HUES48 (cell line): ENCODE measurements around the gene ACTMAP.
"Not testable (repeated sequence)": the region's sequence is repeated elsewhere in the genome, so short reads cannot be mapped to it uniquely, and the experiment has no call there.

Experiments used
- H3K27ac ChIP-seq: one replicate; pipeline ENCODE4 v1.7.0; 2013; ENCODE audit warnings: low read depth, low read length, inconsistent platforms
- H3K27me3 ChIP-seq: 2 replicates; pipeline ENCODE4 v1.6.1; 2013; ENCODE audit warnings: mild to moderate bottlenecking, low read length; ENCODE audit not compliant: control insufficient read depth, insufficient read depth
- H3K36me3 ChIP-seq: 2 replicates; pipeline ENCODE4 v1.6.1; 2013; ENCODE audit warnings: low read length; ENCODE audit not compliant: control insufficient read depth, insufficient read depth
- H3K4me1 ChIP-seq: 2 replicates; pipeline ENCODE4 v1.6.1; 2013; ENCODE audit warnings: mild to moderate bottlenecking, low read length; ENCODE audit not compliant: control insufficient read depth, insufficient read depth
- H3K4me3 ChIP-seq: 2 replicates; pipeline ENCODE4 v1.5.1; 2013; ENCODE audit warnings: mild to moderate bottlenecking, low read depth, low read length
- H3K9ac ChIP-seq: 2 replicates; pipeline ENCODE4 v1.6.1; 2013; ENCODE audit warnings: mild to moderate bottlenecking, low read depth, low read length, moderate library complexity
- H3K9me3 ChIP-seq: 2 replicates; pipeline ENCODE4 v1.6.1; 2013; ENCODE audit warnings: low read length; ENCODE audit not compliant: control insufficient read depth, insufficient read depth

ACTMAP gene

DNA sequence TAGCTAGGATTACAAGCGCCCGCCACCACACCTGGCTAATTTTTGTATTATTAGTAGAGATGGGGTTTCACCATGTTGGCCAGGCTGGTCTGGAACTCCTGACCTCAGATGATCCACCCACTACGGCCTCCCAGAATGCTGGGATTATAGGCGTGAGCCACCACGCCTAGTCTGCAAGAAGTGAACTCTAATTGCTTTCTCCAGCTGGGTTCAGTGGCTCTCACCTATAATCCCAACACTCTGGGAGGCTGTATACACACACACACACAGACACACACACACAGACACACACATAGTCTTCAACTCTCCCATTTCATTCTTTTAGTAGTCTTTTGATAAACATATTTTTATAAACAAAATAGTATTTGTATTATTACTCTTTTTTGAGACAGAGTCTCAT, 20.2 kb downstream of the ACTMAP start:
- H3K4me3 ChIP-seq, H3K27me3 ChIP-seq, H3K4me1 ChIP-seq, H3K9ac ChIP-seq, H3K9me3 ChIP-seq, H3K27ac ChIP-seq: not testable (repeated sequence)
- peaks cover 71% of the 10 kb centered on the region for H3K36me3 ChIP-seq

DNA sequence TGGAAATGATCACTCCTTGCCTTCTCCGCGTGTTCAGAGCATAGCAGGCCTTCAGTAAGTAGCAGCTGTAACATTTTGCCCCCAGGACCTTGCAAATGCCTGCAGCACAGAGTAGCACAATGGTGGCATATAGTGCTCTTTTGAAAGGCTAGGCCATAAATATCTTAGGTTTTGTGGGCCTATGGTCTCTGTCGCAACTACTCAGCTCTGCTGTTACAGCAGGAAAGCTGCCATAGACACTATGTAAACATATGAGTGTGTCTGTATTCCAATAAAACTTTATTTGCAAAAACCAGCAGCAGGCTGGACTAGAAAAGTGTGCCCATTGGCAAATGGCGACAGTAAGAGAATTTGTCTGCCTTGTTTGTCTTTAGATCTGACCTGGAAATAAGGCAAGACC, 24.0 kb downstream of the ACTMAP start:
- Histone ChIP-seq H3K9ac (no peak overlapping the region), H3K36me3 (peaks cover 46% of the 10 kb centered on the region), H3K4me3 (no peak overlapping the region), H3K27me3 (no peaks in the 10 kb centered on the region), H3K4me1 (no peaks in the 10 kb centered on the region), H3K9me3 (no peaks in the 10 kb centered on the region), H3K27ac (no peak overlapping the region)

DNA sequence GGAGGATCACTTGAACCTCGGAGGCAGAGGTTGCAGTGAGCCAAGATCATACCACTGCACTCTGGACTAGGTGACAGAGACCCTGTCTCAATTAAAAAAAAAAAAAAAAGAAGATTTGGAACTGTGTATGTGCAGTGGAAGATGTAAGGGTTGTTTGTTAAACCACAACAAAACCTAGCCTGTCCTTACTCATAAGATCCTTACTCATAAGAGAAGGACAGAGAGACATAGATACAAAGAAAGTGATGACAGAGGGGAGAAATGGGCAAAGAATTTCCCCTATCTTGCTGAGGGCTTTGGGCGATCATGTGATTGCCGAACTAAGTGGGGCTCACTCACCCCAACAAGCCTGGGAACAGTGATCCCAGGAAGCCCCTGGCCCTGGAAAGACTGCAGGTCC, 25.4 kb downstream of the ACTMAP start:
- H3K9me3 ChIP-seq: no peaks in the 10 kb centered on the region
- no peaks in the 10 kb centered on the region for H3K27me3 ChIP-seq
- H3K36me3 ChIP-seq: peaks cover 34% of the 10 kb centered on the region

DNA sequence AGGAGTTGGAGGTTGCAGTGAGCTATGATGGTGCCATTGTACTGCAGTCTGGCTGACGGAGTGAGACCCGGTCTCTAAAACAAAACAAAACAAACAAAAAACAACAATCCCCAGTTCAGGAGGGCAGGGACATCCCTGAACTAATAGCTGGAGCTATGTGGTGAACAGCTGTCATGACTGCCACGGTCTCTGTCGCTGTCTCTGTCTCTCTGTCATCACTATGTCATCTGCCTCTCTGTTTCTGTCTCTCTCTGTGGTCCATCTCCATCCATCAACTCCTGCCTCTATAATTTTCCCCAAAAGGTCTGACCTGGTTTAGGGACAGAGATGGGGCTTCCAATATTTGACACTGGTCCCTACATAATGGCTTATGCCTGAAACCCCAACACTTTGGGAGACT, 26.0 kb downstream of the ACTMAP start:
- Histone ChIP-seq H3K36me3 (peaks cover 34% of the 10 kb centered on the region), H3K4me1 (0 out of 2 replicates have a peak, but pooled peaks cover 1% of the 10 kb centered on the region), H3K4me3 (no peak overlapping the region), H3K9ac (no peak overlapping the region), H3K9me3 (no peaks in the 10 kb centered on the region), H3K27ac (no peak overlapping the region), H3K27me3 (no peaks in the 10 kb centered on the region)

More for the DNA sequence above, 25.4 kb downstream of the ACTMAP start:
- Histone ChIP-seq H3K9ac (no peak overlapping the region), H3K27ac (no peak overlapping the region), H3K4me1 (no peaks in the 10 kb centered on the region), H3K4me3 (no peak overlapping the region)

DNA sequence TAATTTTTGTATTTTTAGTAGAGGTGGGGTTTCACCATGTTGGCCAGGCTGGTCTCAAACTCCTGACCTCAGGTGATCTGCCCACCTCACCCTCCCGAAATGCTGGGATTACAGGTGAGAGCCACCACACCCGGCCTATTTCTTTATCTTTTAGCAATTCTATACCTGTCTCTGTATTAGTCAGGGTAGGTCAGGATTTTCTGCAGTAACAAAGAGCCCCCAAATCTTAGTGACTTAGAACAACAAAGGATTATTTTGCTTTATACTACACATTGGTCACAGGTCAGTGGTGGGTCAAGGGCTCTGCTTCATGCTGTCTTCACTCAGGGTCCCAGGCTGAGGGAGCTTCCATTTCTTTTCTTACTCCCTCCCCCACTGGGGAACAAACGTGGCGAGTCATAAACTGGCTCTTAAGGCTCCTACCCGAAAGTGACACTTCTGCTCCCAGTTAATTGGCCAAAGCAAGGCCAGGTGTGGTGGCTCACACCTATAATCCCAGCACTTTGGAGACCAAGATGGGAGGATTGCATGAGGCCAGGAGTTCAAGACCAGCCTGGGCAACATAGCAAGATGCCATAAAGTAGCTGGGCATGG, 26.5 kb downstream of the ACTMAP start:
- no peaks in the 10 kb centered on the region for H3K27me3 ChIP-seq
- no peaks in the 10 kb centered on the region for H3K9me3 ChIP-seq
- no peak overlapping the region for H3K9ac ChIP-seq
- 0 out of 2 replicates have a peak, but pooled peaks cover 2% of the 10 kb centered on the region for H3K4me1 ChIP-seq
- H3K4me3 ChIP-seq: no peak overlapping the region
- no peak overlapping the region for H3K27ac ChIP-seq
- peaks cover 29% of the 10 kb centered on the region for H3K36me3 ChIP-seq

DNA sequence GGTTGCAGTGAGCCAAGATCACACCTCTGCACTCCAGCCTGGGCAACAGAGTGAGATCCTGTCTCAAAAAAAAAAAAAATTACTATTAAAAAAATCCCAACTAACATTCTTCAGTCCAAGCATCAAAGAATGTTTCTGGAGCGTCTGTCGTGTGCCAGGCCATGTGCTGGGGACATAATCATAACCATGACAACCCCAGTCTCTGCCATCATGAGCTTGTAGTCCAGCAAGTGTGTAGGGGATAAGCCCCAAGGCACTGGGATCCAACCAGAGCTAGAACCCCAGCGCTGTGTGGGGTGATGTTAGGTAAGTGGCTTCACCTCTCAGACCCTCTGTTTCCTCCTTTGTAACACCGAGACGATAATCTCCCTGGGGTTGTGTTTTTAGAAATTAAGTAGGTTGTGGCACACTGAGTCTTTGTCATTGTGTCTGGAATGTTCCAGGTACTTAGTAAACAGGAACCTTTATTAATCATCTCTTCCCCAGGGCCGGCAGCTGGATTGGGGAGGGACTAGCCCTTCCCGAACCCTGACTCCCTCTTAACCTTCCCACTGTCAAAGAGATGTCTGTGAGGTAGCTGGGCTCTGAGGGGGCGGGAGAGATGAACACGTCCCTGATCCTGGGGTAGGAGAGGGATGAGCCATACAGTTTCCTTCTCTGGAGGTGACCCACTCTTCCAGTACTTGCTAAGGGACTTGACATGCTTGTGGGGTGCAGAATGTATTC, 28.2 kb downstream of the ACTMAP start:
- no peaks in the 10 kb centered on the region for H3K9me3 ChIP-seq
- H3K27me3 ChIP-seq: no peaks in the 10 kb centered on the region
- H3K36me3 ChIP-seq: peaks cover 17% of the 10 kb centered on the region
- no peak overlapping the region for H3K27ac ChIP-seq
- no peak overlapping the region for H3K4me3 ChIP-seq
- H3K4me1 ChIP-seq: peaks cover 8% of the 10 kb centered on the region
- H3K9ac ChIP-seq: no peak overlapping the region

DNA sequence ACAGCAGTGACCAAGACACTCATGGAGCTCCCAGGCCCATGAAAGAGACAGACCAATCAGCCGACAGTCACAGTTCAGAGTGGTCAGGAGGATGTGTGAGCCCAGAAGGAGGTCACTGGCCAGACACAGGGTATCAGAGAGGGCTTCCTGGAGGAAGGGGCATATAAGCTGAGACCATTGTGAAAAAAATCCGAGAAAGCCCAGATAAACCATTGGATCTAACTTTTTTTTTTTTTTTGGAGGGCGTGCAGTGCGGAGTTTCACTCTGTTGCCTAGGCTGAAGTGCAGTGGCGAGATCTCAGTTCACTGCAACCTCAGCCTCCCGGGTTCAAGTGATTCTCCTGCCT, 29.2 kb downstream of the ACTMAP start:
- no peaks in the 10 kb centered on the region for H3K27me3 ChIP-seq
- peaks cover 8% of the 10 kb centered on the region for H3K4me1 ChIP-seq
- no peak overlapping the region for H3K27ac ChIP-seq
- H3K4me3 ChIP-seq: no peak overlapping the region
- no peaks in the 10 kb centered on the region for H3K9me3 ChIP-seq
- H3K36me3 ChIP-seq: peaks cover 12% of the 10 kb centered on the region
- no peak overlapping the region for H3K9ac ChIP-seq

DNA sequence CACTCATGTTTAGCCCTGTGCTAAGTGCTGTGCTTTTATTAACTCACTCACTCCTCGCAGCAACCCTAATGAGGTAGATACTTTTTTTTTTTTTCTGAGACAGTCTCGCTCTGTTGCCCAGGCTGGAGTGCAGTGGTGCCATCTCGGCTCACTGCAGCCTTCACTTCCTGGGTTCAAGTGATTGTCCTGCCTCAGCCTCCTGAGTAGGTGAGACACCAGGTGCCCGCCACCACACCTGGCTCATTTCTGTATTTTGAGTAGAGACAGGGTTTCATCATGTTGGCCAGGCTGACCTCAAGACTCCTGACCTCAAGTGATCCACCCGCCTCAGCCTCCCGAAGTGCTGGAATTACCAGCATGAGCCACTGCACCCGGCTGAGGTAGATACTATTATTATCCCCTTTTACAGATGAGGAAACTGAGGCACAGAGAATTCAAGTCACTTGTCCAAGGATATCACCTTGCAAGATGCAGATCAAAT, 30.8 kb downstream of the ACTMAP start:
- Histone ChIP-seq H3K27ac (no peak overlapping the region), H3K4me3 (peak overlapping the region; percentile 96), H3K9ac (no peak overlapping the region)

DNA sequence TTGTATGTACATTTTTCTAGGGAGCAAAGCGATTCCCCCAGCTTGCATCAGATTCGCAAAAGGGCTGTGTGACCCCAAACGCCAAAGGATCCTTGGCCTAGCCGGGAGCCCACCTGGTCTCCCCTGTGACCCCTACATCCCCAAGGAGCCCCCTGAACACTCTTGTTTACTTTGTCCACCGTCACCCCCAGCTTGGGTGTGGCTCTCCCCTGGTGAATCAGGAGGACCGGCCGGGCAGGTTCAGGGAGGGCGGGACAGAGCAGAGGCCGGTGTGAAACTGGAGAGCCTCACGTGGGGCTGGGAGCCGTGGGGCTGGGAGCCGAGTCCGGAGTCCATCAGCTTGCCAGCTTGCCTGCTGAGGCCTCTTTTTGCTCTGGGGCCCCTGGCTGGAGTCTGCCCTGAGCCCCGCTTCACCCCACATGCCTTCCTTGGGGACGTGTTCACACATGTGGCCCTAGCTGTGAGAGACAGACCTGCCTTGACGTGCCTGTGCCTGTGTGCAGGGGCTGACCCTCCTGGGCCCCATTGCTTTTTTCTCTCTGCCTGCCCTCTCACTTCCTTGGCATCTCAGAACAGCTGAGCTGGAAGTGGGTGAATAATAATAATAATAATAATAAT, 31.4 kb downstream of the ACTMAP start:
- Histone ChIP-seq H3K27ac (peak overlapping the region; percentile 60), H3K4me3 (peak overlapping the region; percentile 96), H3K9me3 (no peaks in the 10 kb centered on the region), H3K27me3 (no peaks in the 10 kb centered on the region), H3K9ac (peak overlapping the region; percentile 26; the same call in 1 of the 2 replicates), H3K36me3 (peaks cover 3% of the 10 kb centered on the region; the same call in 1 of the 2 replicates), H3K4me1 (peaks cover 12% of the 10 kb centered on the region)

More for the DNA sequence above, 30.8 kb downstream of the ACTMAP start:
- H3K4me1 ChIP-seq: peaks cover 12% of the 10 kb centered on the region
- H3K36me3 ChIP-seq: peaks cover 5% of the 10 kb centered on the region; the same call in 1 of the 2 replicates
- no peaks in the 10 kb centered on the region for H3K9me3 ChIP-seq
- H3K27me3 ChIP-seq: no peaks in the 10 kb centered on the region

DNA sequence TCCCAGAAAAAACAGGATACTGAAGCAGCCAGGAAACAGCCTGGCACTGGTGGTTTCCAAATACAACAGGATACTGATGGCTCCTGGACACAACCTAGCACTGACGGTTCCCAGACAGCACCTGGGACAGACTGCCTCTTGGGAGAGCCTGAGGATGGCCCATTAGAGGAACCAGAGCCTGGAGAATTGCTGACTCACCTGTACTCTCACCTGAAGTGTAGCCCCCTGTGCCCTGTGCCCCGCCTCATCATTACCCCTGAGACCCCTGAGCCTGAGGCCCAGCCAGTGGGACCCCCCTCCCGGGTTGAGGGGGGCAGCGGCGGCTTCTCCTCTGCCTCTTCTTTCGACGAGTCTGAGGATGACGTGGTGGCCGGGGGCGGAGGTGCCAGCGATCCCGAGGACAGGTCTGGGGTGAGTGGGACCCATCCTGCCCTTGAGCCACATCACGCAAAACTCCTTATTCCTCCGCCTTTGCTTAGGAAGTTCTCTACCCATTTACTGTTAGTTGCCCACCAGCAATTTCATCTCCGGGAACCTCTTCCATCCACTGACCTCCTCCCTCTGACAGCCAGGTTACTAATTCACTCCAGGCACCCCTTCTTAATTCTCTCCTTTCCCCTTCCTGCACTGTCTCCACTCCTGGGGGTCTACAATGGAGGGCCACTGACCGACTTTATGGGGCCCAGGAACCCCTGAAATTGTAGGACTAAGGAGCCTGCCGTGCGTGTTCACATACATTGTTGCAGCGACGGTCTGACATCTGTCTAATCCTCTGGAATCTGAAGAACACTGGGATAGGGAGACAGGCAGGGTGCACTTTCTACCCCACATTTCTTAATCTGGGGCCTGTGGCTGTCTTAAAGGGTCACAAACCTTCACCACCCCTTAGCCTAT, 32.1 kb downstream of the ACTMAP start:
- Histone ChIP-seq H3K9ac (peak overlapping the region; percentile 87), H3K36me3 (0 out of 2 replicates have a peak, but pooled peaks cover 1% of the 10 kb centered on the region), H3K27me3 (no peaks in the 10 kb centered on the region), H3K4me1 (peaks cover 12% of the 10 kb centered on the region), H3K4me3 (peak overlapping the region; percentile 96), H3K9me3 (no peaks in the 10 kb centered on the region), H3K27ac (peak overlapping the region; percentile 93)
